SK-N-MC (cell line): ENCODE data around the gene FXYD2.
"Not testable (repeated sequence)": the region's sequence is repeated elsewhere in the genome, so short reads cannot be mapped to it uniquely, and the experiment has no call there.

Experiments used
- DNase-seq: peaks from one replicate; pipeline ENCODE4 v3.0.0-alpha.2; 2011; ENCODE audit warnings: low read depth, low spot score
- H3K27ac ChIP-seq: fragments of 200-600 bp; sonication (generic); 2 replicates; pipeline ENCODE4 v1.5.1; 2016; ENCODE audit warnings: mixed run types
- H3K36me3 ChIP-seq: fragments of 200-600 bp; sonication (generic); 2 replicates; pipeline ENCODE4 v1.6.1; 2017; ENCODE audit warnings: antibody characterized with exemption, low read length, mixed read lengths; ENCODE audit not compliant: insufficient read depth
- H3K4me3 ChIP-seq: fragments of 200-600 bp; sonication (generic); 2 replicates; pipeline ENCODE4 v1.5.1; 2016
- H3K9ac ChIP-seq: fragments of 200-600 bp; sonication (generic); 2 replicates; pipeline ENCODE4 v1.8.0; 2017; ENCODE audit warnings: mixed run types, mixed read lengths; ENCODE audit not compliant: insufficient read length
- H3K9me3 ChIP-seq: fragments of 200-600 bp; sonication (generic); 2 replicates; pipeline ENCODE4 v1.6.1; 2017; ENCODE audit warnings: low read depth, mild to moderate bottlenecking, antibody characterized with exemption, low read length, moderate library complexity, mixed read lengths
- EZH2 ChIP-seq: fragments of 200-600 bp; sonication (generic); IDR thresholded peaks from one replicate; pipeline ENCODE4 v1.6.1; 2017; ENCODE audit warnings: antibody characterized with exemption
- FOXP2 ChIP-seq: optimal IDR thresholded peaks from 2 replicates; pipeline ENCODE3; 2011; ENCODE audit warnings: mild to moderate bottlenecking, moderate library complexity; ENCODE audit not compliant: insufficient read depth; ENCODE audit errors: extremely low read length, control extremely low read depth
- POLR2AphosphoS5 ChIP-seq: IDR thresholded peaks from 2 replicates; pipeline ENCODE4 v1.6.1; 2012; ENCODE audit warnings: mild to moderate bottlenecking, low read depth, low read length, borderline replicate concordance

Gene FXYD2

DNA sequence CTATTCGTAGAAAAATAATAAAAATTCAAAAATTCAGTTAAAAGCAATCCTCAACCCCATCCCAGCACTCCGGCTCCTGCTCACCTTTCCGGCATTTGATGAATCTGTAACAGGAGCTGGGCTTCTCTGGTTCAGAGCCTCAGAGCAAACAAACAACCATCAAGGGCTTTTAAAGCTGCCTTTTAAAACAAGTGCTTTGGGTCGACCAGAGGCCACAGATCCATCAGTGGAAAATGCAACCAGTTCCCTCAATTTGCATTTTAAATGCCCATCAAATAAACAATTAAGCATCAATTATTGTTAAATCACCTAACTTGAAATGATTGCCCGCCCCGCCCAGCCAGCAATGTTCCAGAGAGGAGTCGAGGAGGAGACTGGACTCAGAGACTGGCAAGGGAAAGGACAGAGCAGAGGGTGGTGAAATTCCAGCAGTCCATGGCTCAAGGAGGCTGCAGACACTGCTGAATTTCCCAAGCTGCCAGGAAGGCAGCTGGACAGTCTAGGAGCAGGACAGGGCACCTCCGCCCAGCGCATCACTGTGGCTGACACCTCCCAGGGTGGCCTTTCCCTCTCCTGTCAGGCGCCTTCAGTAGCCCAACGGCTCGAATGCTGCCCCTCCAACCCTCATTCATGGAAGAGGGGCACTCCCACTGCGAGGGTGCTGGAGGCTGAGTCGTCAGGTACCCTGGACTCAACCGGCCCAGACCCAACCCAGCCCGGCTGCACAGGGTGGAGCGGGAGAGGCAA, 44.4 kb upstream of the FXYD2 start:
- Histone ChIP-seq H3K27ac (no peak overlapping the region), H3K36me3 (no peaks in the 10 kb centered on the region), H3K4me3 (no peak overlapping the region), H3K9ac (no peak overlapping the region), H3K9me3 (no peaks in the 10 kb centered on the region)
- TF ChIP-seq POLR2AphosphoS5 (no peak), FOXP2 (no peak), EZH2 (no peak)
- no peak for DNase-seq

DNA sequence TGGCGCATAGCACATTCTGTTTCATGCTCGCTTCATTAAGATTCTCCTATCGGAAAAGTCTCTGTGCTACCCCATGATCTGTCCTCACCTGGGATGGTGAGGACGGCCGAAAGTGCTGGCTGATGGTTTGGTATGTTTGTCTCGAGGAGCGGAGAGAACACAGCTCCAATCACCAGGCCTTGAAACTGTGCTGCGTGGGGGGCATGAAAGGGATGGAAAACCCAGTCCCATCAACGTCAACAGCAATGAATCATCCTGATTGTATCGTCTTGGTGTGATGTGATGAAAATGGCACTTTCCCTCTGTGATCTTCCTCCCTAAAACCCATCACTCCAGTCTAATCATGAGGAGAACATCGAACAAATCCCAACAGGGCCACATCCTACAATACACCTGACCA, 43.5 kb upstream of the FXYD2 start:
- no peaks in the 10 kb centered on the region for H3K9me3 ChIP-seq
- no peak for TF ChIP-seq POLR2AphosphoS5
- no peak for TF ChIP-seq FOXP2
- TF ChIP-seq EZH2, result no peak
- no peak overlapping the region for H3K27ac ChIP-seq
- no peaks in the 10 kb centered on the region for H3K36me3 ChIP-seq
- no peak overlapping the region for H3K9ac ChIP-seq
- H3K4me3 ChIP-seq, result no peak overlapping the region
- no peak for DNase-seq

DNA sequence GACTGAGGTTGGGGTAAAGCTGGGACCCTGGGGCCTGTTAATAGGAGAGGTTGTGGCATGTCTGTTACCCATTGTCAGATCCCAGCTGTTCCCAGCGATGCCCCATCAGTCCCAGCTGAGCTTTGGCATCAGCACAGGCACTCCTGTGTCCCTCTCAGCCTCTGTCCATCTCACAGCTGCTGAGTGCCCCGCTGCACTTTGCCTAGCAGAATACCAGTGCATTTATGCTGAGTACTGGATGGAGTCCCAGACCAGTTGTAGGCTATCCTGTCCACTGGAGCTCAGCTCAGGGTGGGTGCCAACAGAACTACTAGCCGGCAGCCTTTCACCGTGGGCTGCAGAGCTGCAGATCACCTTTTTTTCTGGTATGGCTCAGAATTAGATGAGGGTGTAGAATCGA, 42.0 kb upstream of the FXYD2 start:
- no peak for DNase-seq
- Histone ChIP-seq H3K4me3 (no peak overlapping the region), H3K27ac (no peak overlapping the region), H3K36me3 (no peaks in the 10 kb centered on the region), H3K9ac (no peak overlapping the region), H3K9me3 (no peaks in the 10 kb centered on the region)
- TF ChIP-seq EZH2 (no peak), POLR2AphosphoS5 (no peak), FOXP2 (no peak)

DNA sequence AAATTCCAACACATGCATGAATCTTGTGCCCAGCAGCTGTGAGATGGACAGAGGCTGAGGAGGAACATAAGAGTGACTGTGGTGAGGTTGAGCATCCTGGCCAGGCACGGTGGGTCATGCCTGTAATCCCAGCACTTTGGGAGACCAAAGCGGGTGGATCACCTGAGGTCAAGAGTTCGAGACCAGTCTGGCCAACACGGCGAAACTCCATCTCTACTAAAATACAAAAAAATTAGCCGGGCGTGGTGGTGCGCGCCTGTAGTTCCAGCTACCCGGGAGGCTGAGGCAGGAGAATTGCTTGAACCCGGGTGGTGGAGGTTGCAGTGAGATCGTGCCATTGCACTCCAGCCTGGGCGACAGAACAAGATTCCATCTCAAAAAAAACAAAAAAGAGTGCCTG, 41.0 kb upstream of the FXYD2 start:
- not testable (repeated sequence) for H3K36me3 ChIP-seq, H3K9me3 ChIP-seq, H3K4me3 ChIP-seq, DNase-seq, H3K27ac ChIP-seq, H3K9ac ChIP-seq

DNA sequence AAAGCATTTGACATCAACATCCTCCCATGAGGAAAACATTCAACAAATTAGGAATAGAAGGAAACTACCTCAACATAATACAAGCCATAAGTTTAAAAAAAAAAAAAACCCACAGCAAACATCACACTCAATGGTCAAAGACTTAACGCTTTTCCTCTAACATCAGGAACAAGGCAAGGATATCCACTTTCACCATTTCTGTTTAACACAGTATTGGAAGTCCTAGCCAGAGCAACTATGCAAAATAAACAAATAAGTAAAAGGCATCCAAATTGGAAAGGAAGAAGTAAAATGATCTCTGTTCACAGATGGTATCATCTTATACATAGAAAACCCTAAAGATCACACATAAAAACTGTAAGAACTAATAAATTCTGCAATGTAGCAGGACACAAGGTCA, 38.8 kb upstream of the FXYD2 start:
- no peak for TF ChIP-seq EZH2

DNA sequence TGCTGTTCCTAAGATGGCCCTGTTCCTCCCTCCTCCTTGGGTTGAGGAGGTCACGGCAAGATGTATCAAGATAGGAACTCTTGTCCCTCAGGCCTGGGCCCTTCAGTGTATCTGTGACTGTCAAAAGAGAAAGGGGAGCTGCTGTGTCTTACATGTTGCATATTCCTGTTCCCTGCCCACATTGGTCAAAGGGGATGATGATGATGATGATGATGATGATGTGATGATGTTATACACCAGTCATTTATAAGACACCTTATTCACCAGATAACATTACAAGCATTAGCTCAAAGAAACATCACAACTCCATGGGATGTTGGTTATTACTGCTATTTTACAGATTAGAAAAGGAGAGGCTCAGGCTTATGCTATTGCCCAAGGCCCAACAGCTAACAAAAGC, 38.2 kb upstream of the FXYD2 start:
- Histone ChIP-seq H3K9me3 (no peaks in the 10 kb centered on the region), H3K4me3 (no peak overlapping the region), H3K9ac (no peak overlapping the region), H3K27ac (no peak overlapping the region), H3K36me3 (no peaks in the 10 kb centered on the region)
- TF ChIP-seq POLR2AphosphoS5 (no peak), FOXP2 (no peak), EZH2 (no peak)
- DNase-seq, result no peak

More for the DNA sequence above, 38.8 kb upstream of the FXYD2 start:
- Histone ChIP-seq H3K4me3 (no peak overlapping the region), H3K36me3 (no peaks in the 10 kb centered on the region), H3K9ac (no peak overlapping the region), H3K9me3 (no peaks in the 10 kb centered on the region), H3K27ac (no peak overlapping the region)
- no peak for DNase-seq

DNA sequence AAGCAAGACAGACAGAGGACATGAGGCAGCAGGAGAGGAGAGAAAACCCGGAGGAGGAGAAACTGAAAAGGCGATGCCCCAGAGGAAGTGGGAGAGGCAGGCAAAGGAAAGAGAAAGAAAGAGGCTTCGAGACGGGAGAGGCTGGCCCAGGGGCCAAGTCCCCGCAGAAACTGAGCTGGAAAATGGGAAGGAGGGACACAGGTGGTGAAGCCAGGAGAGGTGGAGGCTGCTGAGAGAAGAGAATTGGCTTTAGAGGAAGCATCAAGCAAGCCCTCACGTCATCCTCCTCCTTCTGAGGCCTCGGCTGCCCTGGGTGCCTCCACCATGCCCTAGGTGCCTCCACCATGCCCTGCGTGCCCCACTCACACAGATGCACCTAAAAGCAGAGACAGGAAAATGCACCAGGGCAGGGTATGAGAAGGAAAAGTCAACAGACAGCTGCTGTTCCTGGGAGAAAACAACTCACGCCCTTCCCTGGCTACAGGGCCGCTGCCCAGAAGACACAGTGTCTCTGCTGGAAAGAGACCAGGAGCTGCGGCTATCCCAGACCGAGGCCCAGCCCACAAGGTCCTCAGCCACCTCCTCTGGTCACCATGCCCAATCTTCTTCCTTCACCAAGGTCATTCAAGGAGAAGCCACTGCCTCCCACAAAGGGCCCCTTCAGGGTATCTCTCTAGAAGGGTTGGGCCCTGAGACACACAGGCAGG, 37.6 kb upstream of the FXYD2 start:
- H3K27ac ChIP-seq, result no peak overlapping the region
- H3K9ac ChIP-seq, result no peak overlapping the region
- H3K36me3 ChIP-seq, result no peaks in the 10 kb centered on the region

DNA sequence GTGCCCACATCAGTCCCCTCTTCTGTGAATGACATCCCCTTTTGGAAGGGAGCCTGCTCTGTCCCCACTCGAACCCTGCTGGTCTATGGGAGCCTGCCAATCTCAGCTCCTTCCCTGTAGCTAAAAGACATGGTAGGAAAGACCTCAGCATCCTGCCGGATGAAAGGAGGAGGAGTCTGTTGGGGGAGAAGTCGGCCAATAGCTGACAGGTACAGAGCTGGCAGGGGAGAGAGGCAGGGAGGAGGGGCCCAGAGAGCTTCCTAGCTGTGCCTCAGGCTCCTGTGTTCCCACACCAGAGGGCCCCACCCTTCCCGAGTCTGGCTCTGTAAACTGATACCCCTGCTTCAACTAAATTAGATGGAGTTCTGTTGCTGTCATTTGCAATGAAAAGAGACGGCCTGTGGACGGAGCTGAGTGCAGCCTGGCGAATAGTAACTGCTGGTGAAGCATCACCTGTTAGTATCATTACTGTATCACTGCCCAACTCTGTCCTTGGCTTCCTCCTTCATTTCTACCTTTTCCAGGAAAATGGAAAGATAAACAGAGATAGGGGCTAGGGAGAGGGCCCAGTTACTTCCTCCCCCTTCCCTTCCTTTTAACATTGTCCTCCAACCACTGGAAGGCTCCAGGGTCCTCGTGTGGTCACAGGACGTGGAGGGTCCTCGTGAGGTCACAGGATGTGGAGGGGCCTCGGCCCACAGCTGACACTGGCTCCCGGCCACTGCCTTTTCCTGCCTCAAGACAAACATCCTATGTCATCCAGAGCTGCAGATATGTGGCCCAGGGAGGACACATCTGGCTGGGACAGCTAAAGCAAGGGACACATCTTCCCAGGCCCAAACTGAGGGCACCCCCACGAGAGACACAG, 36.8 kb upstream of the FXYD2 start:
- Histone ChIP-seq H3K4me3 (no peak overlapping the region), H3K27ac (no peak overlapping the region), H3K9ac (no peak overlapping the region), H3K36me3 (no peaks in the 10 kb centered on the region), H3K9me3 (no peaks in the 10 kb centered on the region)
- no peak for DNase-seq
- TF ChIP-seq FOXP2 (no peak), POLR2AphosphoS5 (no peak), EZH2 (no peak)

More for the DNA sequence above, 37.6 kb upstream of the FXYD2 start:
- H3K9me3 ChIP-seq, result no peaks in the 10 kb centered on the region
- TF ChIP-seq POLR2AphosphoS5 (no peak), EZH2 (no peak), FOXP2 (no peak)
- H3K4me3 ChIP-seq, result no peak overlapping the region
- DNase-seq, result no peak

DNA sequence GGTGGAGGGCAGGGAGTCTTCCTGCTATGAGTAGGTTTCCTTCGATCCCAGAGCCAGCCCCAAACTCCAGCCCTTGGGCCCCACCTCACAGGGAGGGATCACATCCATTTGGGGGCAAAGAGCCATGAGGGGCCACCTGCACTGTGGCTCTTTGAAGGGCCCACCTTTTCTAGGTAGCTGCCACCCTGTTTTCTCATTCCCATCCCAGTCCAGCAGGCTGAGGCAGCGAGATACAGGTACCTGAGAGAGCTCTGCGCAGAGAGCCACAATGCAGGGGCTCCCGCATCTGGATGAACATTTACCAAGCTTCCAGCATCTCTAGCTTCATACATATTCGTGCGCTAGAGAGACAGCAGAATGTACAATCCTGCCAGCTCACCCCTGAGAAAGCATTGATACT, 35.6 kb upstream of the FXYD2 start:
- TF ChIP-seq FOXP2 (no peak), POLR2AphosphoS5 (no peak), EZH2 (no peak)
- H3K9ac ChIP-seq, result no peak overlapping the region

More for the DNA sequence above, 35.6 kb upstream of the FXYD2 start:
- H3K4me3 ChIP-seq, result no peak overlapping the region
- no peaks in the 10 kb centered on the region for H3K36me3 ChIP-seq
- no peak for DNase-seq
- no peak overlapping the region for H3K27ac ChIP-seq
- H3K9me3 ChIP-seq, result no peaks in the 10 kb centered on the region
